H1 (cell line): ENCODE data around the gene ARHGAP26. TPM values are rescaled to one million over a fixed set of nuclear protein-coding genes. Genes with fewer than 3 reads are reported as not detected.

Source experiments
- CTCF ChIA-PET: fragments of 300-600 bp; sonication (Branson Sonifier 250); formaldehyde crosslinking; loops from one replicate; lab custom pipeline; 2021; ENCODE audit not compliant: partially characterized antibody; lab: Charles Lee
- POLR2A ChIA-PET: fragments of 300-600 bp; sonication (Branson Sonifier 250); formaldehyde crosslinking; loops from one replicate; lab custom pipeline; 2021; ENCODE audit warnings: inconsistent platforms; ENCODE audit not compliant: partially characterized antibody; lab: Charles Lee
- DNase-seq, 2 experiments: peaks; one replicate each; pipeline versions ENCODE4 v3.0.0 to v3.0.0-alpha.2; 2010 to 2022; ENCODE audit warnings: low spot score in 2 of 2, low read depth in 1 of 2, mixed read lengths in 1 of 2
- FAIRE-seq: peaks from 2 replicates; lab custom pipeline; 2011; peaks lifted over from hg19 to GRCh38; lab: Jason Lieb, UNC
- H2AFZ ChIP-seq: 2 replicates; pipeline ENCODE4 v1.8.1; 2012; ENCODE audit warnings: low read length, inconsistent platforms
- H2AK5ac ChIP-seq: 2 replicates; pipeline ENCODE4 v1.6.1; 2013; ENCODE audit warnings: low read depth, low read length
- H2BK120ac ChIP-seq: replicated peaks from 2 replicates; pipeline ENCODE3; 2013; ENCODE audit warnings: low read depth, low read length, inconsistent platforms
- H2BK12ac ChIP-seq: 2 replicates; pipeline ENCODE4 v1.6.1; 2013; ENCODE audit warnings: low read depth, low read length
- H2BK15ac ChIP-seq: 2 replicates; pipeline ENCODE4 v1.6.1; 2013; ENCODE audit warnings: low read length
- H2BK20ac ChIP-seq: 2 replicates; pipeline ENCODE4 v1.6.1; 2013; ENCODE audit warnings: low read length
- H2BK5ac ChIP-seq: 2 replicates; pipeline ENCODE4 v1.6.1; 2013; ENCODE audit warnings: low read depth, low read length
- H3K14ac ChIP-seq: 2 replicates; pipeline ENCODE4 v1.6.1; 2013; ENCODE audit warnings: inconsistent platforms; ENCODE audit not compliant: insufficient read length
- H3K18ac ChIP-seq: 2 replicates; pipeline ENCODE4 v1.6.1; 2013; ENCODE audit warnings: low read length; ENCODE audit errors: extremely low read depth
- H3K23ac ChIP-seq: 2 replicates; pipeline ENCODE4 v1.6.1; 2013; ENCODE audit warnings: inconsistent platforms; ENCODE audit not compliant: insufficient read length
- H3K23me2 ChIP-seq: 2 replicates; pipeline ENCODE4 v1.6.1; 2013; ENCODE audit warnings: low read depth, low read length
- H3K27ac ChIP-seq: 2 replicates; pipeline ENCODE4 v1.6.1; 2011; ENCODE audit warnings: low read depth, low read length, inconsistent platforms
- H3K27me3 ChIP-seq, 4 experiments: replicated peaks in 1 of 4; 1 replicate in 1 of 4; 2 replicates in 3 of 4; pipeline versions ENCODE4 v1.6.1 to v1.8.1; 2011 to 2013; ENCODE audit warnings: low read length in 3 of 4, mild to moderate bottlenecking in 3 of 4, inconsistent platforms in 2 of 4, mixed read lengths in 2 of 4, moderate library complexity in 1 of 4; ENCODE audit not compliant: control insufficient read depth in 3 of 4, insufficient read depth in 3 of 4; ENCODE audit errors: extremely low read depth in 1 of 4
- H3K36me3 ChIP-seq, 4 experiments: 2 replicates each; pipeline versions ENCODE4 v1.6.1 to v1.8.1; 2011 to 2013; ENCODE audit warnings: mild to moderate bottlenecking in 4 of 4, low read length in 3 of 4, moderate library complexity in 2 of 4, control low read depth in 1 of 4, inconsistent platforms in 1 of 4; ENCODE audit not compliant: insufficient read depth in 4 of 4, control insufficient read depth in 2 of 4
- H3K4ac ChIP-seq: replicated peaks from 2 replicates; pipeline ENCODE3; 2013; ENCODE audit warnings: low read length, low read depth, mixed read lengths, inconsistent platforms; ENCODE audit not compliant: insufficient read length
- H3K4me1 ChIP-seq, 4 experiments: replicated peaks in 1 of 4; 1 replicate in 1 of 4; 2 replicates in 3 of 4; pipeline versions ENCODE4 v1.6.1 to v1.8.1; 2011 to 2013; ENCODE audit warnings: low read length in 3 of 4, inconsistent platforms in 2 of 4, mixed read lengths in 1 of 4; ENCODE audit not compliant: insufficient read depth in 4 of 4, control insufficient read depth in 3 of 4
- H3K4me2 ChIP-seq, 2 experiments: 2 replicates each; pipeline versions ENCODE4 v1.6.1 to v1.8.1; 2011 to 2013; ENCODE audit warnings: low read depth in 2 of 2, low read length in 2 of 2, control low read depth in 1 of 2, inconsistent platforms in 1 of 2, mild to moderate bottlenecking in 1 of 2; ENCODE audit not compliant: insufficient read depth in 1 of 2
- H3K4me3 ChIP-seq, 4 experiments: fragments of 200-600, 300-600 bp in 1 of 4; sonication (generic), shearing (Covaris generic), sonication (Bioruptor Twin) in 1 of 4; 2 replicates each; pipeline versions ENCODE4 v1.5.1 to v1.8.1; 2011 to 2016; ENCODE audit warnings: low read length in 4 of 4, low read depth in 3 of 4, control low read depth in 2 of 4, inconsistent platforms in 2 of 4, mild to moderate bottlenecking in 2 of 4, mixed read lengths in 1 of 4, moderate library complexity in 1 of 4; ENCODE audit not compliant: insufficient read depth in 2 of 4; ENCODE audit errors: extremely low read depth in 1 of 4
- H3K56ac ChIP-seq: replicated peaks from 2 replicates; pipeline ENCODE3; 2013; ENCODE audit warnings: low read depth, mild to moderate bottlenecking, mixed read lengths, low read length, inconsistent platforms; ENCODE audit not compliant: insufficient read length
- H3K79me1 ChIP-seq: 2 replicates; pipeline ENCODE4 v1.6.1; 2013; ENCODE audit warnings: low read depth, low read length, control low read depth
- H3K79me2 ChIP-seq, 2 experiments: 2 replicates each; pipeline versions ENCODE4 v1.6.1 to v1.8.1; 2012 to 2013; ENCODE audit warnings: low read length in 2 of 2, mild to moderate bottlenecking in 2 of 2, inconsistent platforms in 1 of 2; ENCODE audit not compliant: insufficient read depth in 2 of 2, control insufficient read depth in 1 of 2
- H3K9ac ChIP-seq, 4 experiments: replicated peaks in 1 of 4; 1 replicate in 1 of 4; 2 replicates in 3 of 4; pipeline versions ENCODE4 v1.6.1 to v1.8.1; 2011 to 2013; ENCODE audit warnings: low read depth in 3 of 4, low read length in 3 of 4, control low read depth in 2 of 4, mild to moderate bottlenecking in 2 of 4, moderate library complexity in 2 of 4, inconsistent platforms in 1 of 4; ENCODE audit errors: extremely low read depth in 1 of 4
- H3K9me3 ChIP-seq, 2 experiments: 2 replicates each; pipeline versions ENCODE4 v1.6.1 to v1.8.1; 2012 to 2013; ENCODE audit warnings: mild to moderate bottlenecking in 2 of 2, moderate library complexity in 2 of 2, control low read depth in 1 of 2, inconsistent platforms in 1 of 2, low read depth in 1 of 2, low read length in 1 of 2, mixed read lengths in 1 of 2; ENCODE audit not compliant: insufficient read depth in 2 of 2
- H4K20me1 ChIP-seq, 2 experiments: replicated peaks in 1 of 2; 2 replicates each; pipeline versions ENCODE3 to v1.8.1; 2011 to 2013; ENCODE audit warnings: inconsistent platforms in 2 of 2, low read length in 2 of 2, mild to moderate bottlenecking in 1 of 2; ENCODE audit not compliant: insufficient read depth in 2 of 2, control insufficient read depth in 1 of 2
- H4K5ac ChIP-seq: 2 replicates; pipeline ENCODE4 v1.6.1; 2013; ENCODE audit warnings: low read length, low read depth, mixed read lengths, inconsistent platforms; ENCODE audit not compliant: insufficient read length
- H4K8ac ChIP-seq: 2 replicates; pipeline ENCODE4 v1.8.0; 2013; ENCODE audit warnings: mild to moderate bottlenecking, moderate library complexity, low read length, inconsistent platforms; ENCODE audit not compliant: insufficient read depth; ENCODE audit errors: extremely low read depth
- H4K91ac ChIP-seq: replicated peaks from 2 replicates; pipeline ENCODE3; 2013; ENCODE audit warnings: low read length, mixed read lengths, inconsistent platforms; ENCODE audit not compliant: insufficient read length
- WGBS, 2 experiments: shearing (Covaris generic) in 1 of 2; methylation state at CpG; one replicate each; pipeline versions ENCODE4 v1.1.6 to v1.1.7; 2013 to 2015; ENCODE audit warnings: low lambda C conversion rate in 2 of 2, mixed read lengths in 2 of 2, inconsistent platforms in 1 of 2, low coverage in 1 of 2, missing lambda C conversion rate in 1 of 2; ENCODE audit not compliant: insufficient replicate concordance in 2 of 2, insufficient coverage in 1 of 2, insufficient read length in 1 of 2; ENCODE audit errors: extremely low coverage in 1 of 2, missing lambda C conversion rate in 1 of 2; 5-methylcytosine and 5-hydroxymethylcytosine counted together
- polyA plus RNA-seq, 7 experiments: library from polyadenylated mRNA; depleted of rRNA in 3 of 7; stranded (reverse) in 5 of 7; unstranded in 2 of 7; fragments of >200 nt in 5 of 7; fragments of 200-250 nt in 2 of 7; gene quantifications; 1 replicate in 5 of 7; 2 replicates in 1 of 7; 4 replicates in 1 of 7; pipeline versions ENCODE4 v1.2.1 to v1.2.3, GENCODE V29; 2011 to 2013; ENCODE audit warnings: missing spikeins in 2 of 7, mixed read lengths in 2 of 7
- total RNA-seq: library from RNA; stranded (reverse); fragmentation: NEBNext Ultra II Directional; extraction: Animal tissue kit (Norgen Biotek cat#: 25700); gene quantifications from 2 replicates; pipeline ENCODE4 v1.2.1, GENCODE V29; 2021

Gene ARHGAP26
- total and polyA plus RNA-seq, 2 of the 8 experiments (the other 6 are each of a cell fraction or from before 2014, with no cell fraction given) = 7.1 to 24.8 TPM

DNA sequence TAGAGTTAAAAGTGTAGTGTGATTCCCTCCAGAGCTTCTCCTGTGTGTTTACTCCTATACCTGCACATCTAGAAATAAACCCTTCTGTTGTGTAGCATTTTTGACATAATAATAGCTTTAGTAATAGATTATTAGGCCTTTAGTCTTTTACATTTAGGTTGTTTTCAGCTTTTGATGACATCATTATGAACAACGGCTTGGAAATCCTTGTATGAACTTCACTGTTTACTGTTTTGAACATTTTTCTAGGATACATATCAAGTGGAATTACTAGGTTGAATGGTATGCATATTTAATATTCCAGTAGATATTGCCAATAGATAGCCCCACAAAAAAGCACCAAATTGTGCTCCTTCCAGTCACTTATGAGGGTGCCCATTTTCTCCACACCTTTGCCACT lies 174.0 kb downstream of the ARHGAP26 start:
- Histone ChIP-seq H3K36me3 (no peaks in the 10 kb centered on the region; a peak in 1 of 8 replicates), H3K18ac (no peak overlapping the region), H3K27ac (no peak overlapping the region), H2BK5ac (no peak overlapping the region), H3K79me1 (no peaks in the 10 kb centered on the region), H3K27me3 (peaks cover 0 to 1% (median 0%) of the 10 kb centered on the region in 4 experiments; a peak in 1 of 7 replicates), H3K4me1 (no peaks in the 10 kb centered on the region), H4K8ac (no peak overlapping the region), H2BK20ac (no peak overlapping the region), H3K23me2 (no peaks in the 10 kb centered on the region; the same call in 1 of the 2 replicates), H2AK5ac (no peak overlapping the region), H3K9ac (no peak overlapping the region), H3K4me2 (no peak overlapping the region), H3K79me2 (no peaks in the 10 kb centered on the region), H2BK15ac (no peak overlapping the region), H3K9me3 (no peaks in the 10 kb centered on the region), H3K23ac (no peak overlapping the region), H3K56ac (no peak overlapping the region), H4K5ac (no peak overlapping the region), H3K4ac (no peak overlapping the region), H4K20me1 (no peaks in the 10 kb centered on the region), H2BK12ac (no peak overlapping the region), H3K14ac (no peak overlapping the region), H2AFZ (no peak overlapping the region), H4K91ac (no peak overlapping the region), H3K4me3 (no peak overlapping the region), H2BK120ac (no peak overlapping the region)
- DNase-seq = no peak
- WGBS, 2 experiments = 82% methylated on average over 1 of the region's 1 CpG; no CpG with 5 or more reads in 1 of the 2 experiments
- ChIA-PET CTCF (no interaction called here), POLR2A (no interaction called here)
- FAIRE-seq = no peak
